SW 1271 (cell line): ENCODE data around the gene PTGES.

Experiments
- DNase-seq, 2 experiments: peaks; one replicate each; lab custom pipeline; 2025; lab: John Stamatoyannopoulos, UW

The PTGES gene

GRCh38 chr9:129746092-129746777, 6.6 kb downstream of the PTGES start:
- DNase-seq = no peak

DNA sequence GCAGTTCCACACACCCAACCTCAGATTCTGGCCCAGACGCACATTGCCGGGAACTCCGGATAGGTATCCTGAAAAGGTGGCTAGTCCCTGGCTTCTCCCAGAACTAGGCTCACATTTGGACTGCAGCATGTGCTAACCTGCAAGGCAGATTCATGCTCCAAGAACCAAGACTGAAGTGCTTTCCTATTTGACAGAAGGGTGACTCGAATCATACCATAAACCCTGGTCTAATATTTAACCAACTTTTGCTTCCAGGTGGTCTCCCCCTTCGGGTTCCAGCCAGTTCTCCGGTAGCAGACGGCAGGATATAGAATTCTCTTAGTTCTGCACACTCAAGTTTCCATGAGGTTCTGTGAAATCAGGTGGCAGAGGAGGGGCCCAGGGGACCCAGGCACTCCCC, 7.6 kb downstream of the PTGES start:
- no peak for DNase-seq

GRCh38 chr9:129740666-129741464, 12.0 kb downstream of the PTGES start:
- no peak for DNase-seq

DNA sequence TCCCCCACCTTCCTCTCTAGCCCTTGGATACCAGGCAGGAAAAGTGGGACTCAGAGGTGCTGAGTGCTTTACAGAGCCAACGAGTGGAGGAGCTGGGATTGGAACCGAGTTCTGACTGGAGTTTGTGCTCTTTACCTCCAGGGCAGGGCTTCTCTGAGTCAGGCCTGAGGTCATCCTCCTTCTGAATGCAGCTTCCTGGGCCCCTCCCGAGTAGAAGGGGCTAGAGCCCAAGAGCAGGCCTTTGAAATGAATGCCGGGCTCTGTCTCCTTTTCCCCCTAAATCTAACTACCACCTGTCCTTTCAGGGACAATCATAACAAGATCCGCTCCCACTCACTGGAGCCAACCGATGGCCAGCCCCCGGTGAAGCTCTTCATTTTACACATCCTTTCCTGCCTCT, 12.7 kb downstream of the PTGES start:
- no peak for DNase-seq

DNA sequence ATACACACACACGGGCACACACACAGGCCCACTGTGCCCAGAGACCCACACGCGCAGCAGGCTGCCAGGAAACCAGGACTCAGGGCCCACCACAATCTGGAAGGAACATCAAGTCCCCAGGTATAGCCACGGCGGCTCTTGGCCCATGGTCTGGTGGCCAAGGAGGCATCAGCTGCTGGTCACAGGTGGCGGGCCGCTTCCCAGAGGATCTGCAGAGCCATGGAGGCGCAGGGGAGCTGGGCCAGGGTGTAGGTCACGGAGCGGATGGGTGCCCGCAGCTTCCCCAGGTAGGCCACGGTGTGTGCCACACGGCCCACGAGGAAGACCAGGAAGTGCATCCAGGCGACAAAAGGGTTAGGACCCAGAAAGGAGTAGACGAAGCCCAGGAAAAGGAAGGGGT, 13.4 kb downstream of the PTGES start:
- no peak for DNase-seq

DNA sequence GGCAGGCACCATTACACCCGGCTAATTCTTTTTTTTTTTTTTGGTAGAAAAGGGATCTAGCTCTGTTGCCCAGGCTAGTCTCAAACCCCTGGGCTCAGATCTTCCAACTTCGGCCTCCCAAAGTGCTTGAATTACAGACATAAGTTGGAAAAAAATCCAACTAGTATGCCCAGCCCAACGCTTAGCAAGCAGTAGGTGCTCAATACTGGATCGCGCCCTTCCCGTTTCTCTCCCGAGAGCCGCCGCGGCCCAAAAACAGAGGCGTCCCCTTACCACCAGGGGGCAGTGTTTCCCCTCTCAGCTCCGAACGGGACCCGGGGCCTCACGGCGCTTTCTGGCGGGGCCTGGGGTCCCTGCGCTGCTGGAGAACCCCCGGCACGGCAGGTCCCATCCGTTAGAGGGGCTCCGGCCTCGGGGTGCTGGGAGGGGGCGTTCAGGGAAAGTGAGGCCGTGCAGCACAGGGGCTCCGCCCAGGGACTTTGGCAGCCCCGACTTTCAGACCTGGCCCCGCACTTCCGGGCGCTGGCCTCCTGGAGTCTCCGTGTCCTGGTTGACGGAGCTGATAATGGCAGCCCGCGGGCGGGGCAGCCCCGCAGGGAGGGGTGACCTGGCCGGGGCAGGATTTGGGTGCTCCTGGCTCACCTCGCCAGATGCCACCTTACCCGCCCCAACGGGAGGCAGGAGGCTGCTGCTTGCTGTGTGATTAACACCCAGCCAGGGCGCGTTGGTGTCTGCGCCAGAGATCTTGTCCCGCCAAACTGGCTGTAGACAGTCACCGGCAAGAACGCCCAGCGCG, 15.2 kb downstream of the PTGES start:
- peak; percentile 49 to 55 for DNase-seq

GRCh38 chr9:129736334-129736733, 16.5 kb downstream of the PTGES start:
- no peak for DNase-seq

GRCh38 chr9:129735546-129735945, 17.3 kb downstream of the PTGES start:
- DNase-seq = no peak

- DNase-seq = no peak
Measured at GRCh38 chr9:129733632-129733953, 19.2 kb downstream of the PTGES start.

DNA sequence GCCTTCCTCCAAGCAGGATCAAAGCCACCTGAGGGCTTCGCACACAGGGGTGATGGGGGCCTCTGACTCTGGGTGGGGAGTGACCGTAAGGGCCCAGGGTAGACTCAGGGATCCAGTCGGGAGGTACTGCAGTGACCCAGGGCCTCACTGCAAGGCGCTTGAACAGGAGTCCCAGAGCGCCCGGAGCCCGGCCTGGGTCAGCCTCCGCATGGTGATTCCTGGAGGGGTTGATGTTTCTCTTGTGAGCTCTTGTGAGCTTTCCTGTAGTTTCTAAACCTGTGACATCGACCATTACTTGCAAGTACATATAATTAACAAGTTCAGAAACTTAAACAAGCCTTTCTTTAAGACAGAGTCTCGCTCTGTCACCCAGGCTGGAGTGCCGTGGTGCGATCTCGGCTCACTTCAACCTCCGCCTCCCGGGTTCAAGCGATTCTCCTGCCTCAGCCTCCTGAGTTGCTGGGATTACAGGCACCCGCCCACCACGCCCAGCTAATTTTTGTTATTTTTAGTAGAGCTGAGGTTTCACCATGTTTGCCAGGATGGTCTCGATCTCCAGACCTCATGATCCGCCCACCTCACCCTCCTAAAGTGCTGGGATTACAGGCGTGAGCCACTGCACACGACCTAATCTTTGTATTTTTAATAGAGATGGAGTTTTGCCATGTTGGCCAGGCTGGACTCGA, 19.8 kb downstream of the PTGES start:
- DNase-seq = no peak

DNA sequence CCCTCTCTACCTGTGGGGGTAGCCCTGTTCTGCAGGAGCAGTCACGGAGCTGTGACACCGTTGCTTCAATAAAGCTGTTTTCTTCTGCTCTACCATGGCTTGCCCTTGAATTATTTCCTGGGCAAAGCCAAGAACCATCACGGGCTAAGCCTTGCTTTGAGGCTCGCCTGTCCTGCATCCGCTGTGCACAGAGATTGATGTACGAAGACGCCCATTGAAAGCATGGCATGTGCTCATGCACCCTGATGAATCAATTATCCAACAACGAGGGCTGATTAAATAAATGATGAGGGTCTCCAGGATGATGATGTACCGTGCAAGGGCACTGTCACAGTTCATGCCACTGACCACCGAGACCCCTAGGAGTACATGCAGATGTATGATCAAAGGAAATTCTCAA, 20.7 kb downstream of the PTGES start:
- DNase-seq = no peak

DNA sequence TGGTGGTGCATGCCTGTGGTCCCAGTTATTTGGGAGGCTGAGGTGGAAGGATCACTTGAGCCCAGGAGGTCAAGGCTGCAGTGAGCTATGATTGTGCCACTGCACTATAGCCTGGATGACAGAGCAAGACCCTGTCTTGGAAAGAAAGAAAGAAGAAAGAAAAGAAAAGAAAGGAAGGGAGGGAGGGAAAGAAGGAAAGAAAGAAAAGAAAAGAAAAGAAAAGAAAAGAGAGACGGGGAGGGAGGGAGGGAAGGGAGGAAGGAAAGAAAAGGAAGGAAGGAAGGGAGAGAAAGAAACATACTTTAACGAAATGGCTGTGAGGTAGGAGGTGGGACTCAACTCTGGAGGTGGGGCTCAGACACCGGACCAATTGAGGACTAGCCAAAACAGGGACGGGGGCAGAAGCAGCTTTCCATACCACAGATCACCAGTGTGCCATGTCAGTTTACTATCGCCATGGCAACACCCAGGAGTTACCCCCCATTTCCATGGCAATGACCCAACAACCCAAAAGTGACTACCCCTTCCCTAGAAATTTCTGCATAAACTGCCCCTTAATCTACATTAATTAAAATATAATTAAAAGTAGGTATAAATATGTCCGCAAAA, 21.3 kb downstream of the PTGES start:
- no peak for DNase-seq

DNA sequence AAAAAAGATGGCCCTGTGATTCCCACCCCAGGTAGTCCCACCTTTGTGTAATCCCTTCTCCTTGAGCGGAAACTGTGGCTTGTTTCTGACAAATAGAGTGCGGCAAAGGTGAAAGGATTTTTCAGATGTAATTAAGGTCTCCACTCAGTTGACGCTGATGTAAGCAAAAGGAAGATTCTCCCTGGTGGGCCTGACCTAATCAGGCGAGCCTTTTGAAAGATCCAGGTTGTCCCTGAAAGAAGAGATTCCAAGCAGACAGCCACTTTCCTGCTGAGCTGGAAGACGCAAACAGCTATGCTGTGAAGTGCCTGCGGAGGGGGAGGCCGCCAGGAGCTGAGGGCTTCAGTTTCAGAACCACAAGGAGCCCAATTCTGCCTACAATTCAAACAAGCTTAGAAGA, 24.1 kb downstream of the PTGES start:
- no peak for DNase-seq

GRCh38 chr9:129726322-129727160, 26.3 kb downstream of the PTGES start:
- DNase-seq = peak; percentile 19 to 62

DNA sequence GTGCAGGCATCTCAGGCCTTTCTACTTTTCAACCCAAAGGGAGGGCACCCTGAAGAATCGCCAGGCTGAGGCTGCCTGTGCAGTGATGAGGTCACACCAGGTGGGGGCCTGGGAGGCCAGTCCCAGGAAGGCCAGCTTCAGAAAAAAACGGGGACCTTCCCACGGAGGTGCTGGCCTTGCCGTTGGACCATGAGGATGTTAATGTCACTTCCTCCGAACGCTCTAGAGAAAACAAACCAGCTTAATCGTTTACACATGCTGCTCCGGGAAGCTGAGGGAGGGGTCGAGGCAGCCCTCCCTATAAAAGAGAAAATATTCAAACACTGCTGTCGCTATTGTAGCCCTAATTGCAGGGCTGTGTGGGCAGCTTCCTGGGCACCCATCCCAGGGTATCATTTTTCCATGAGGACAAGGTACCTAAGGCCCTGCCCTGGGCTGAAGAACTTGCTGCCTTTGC, 27.0 kb downstream of the PTGES start:
- DNase-seq = no peak

GRCh38 chr9:129724456-129725190, 28.2 kb downstream of the PTGES start:
- no peak for DNase-seq

DNA sequence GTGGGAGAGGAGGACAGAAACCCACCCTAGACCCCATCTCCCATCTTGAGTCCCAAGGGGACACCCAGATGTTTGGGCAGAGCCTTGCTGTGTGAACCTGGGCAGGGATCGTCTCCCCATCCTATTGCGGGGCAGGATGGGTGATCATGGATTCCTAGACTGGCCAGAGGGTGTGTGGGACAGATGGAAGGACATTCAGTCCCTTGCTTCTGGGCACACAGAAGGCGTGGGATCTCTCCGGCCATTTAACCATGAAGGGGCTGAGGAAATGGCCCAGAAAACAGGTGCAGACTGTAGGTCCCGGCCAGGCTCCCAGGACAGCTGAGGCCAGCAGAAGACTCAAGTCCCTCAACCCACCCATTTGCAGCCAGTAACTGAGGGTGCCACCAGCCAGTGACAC, 29.9 kb downstream of the PTGES start:
- DNase-seq = no peak

DNA sequence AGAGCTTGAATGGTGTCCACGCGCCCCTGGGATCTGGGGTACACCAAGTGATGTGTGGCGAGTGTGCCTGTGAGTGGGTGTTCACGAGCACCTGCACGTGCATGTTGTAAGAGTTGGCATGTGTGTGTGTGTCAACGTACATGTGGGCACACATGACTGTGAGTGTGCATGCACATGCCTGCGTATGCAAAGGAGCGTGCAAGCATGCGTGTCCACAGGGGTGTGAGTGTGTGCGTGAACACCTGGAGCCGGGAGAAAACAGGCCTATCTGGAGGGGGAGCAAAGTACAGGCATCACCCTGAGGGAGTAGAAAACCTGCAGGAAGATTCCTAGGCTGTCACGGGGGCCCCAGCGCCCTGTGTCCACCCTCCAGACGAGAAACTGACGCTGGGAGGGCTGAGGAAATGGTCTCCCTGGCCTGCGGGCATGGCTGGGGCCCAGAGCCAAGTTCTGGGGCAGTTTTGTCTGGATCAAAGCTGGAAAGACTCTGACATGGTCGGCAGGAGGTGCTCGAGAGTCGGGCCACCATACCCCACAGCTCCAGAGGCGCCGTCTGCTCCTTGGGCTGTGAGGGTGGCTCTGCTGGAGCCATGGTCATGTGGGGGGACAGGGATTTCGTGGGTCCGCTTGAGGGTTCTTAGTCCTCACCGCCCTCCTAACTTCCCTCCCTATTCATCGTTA, 31.8 kb downstream of the PTGES start:
- no peak for DNase-seq

DNA sequence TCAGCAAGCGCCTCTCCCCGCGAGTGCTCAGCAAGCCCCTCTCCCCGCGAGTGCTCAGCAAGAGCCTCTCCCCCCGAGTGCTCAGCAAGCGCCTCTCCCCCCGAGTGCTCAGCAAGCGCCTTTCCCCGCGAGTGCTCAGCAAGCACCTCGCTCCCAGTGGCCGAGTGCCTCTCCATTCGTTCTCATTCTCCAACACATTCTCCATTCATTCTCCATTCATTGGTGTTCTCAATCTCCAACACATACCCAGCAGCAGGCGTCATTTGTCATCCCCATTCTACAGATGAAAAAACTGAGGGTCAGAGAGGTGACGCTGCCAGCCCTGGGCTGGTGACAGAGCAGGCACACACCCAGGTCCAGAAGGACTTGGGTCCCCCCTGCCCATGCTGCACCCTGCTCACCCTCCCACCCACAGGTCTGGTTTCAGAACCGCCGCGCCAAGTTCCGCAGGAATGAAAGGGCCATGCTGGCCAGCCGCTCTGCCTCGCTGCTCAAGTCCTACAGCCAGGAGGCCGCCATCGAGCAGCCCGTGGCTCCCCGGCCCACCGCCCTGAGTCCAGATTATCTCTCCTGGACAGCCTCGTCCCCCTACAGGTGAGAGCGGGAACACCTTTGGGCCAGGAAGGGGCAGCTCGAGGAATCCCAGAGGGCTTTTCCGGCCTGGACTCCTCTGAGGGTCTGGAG, 32.5 kb downstream of the PTGES start:
- DNase-seq = no peak
